Left ventricle myocardium inferior (tissue), 1 donor: ENCODE results near the gene ELAVL4. TPM values are rescaled to one million over a fixed set of nuclear protein-coding genes. Genes with fewer than 3 reads are reported as not detected.

Experiments
- DNase-seq: peaks from one replicate; pipeline ENCODE4 v3.0.0-alpha.2; 2020
- H3K27ac ChIP-seq: fragments of 200-600 bp; replicated peaks from 2 replicates; pipeline ENCODE4 v1.8.0; 2021
- H3K27me3 ChIP-seq: fragments of 200-600 bp; 2 replicates; pipeline ENCODE4 v1.8.0; 2021; ENCODE audit warnings: low read depth
- H3K36me3 ChIP-seq: fragments of 200-600 bp; 2 replicates; pipeline ENCODE4 v1.8.0; 2021
- H3K4me1 ChIP-seq: fragments of 200-600 bp; 2 replicates; pipeline ENCODE4 v1.8.0; 2021
- H3K4me3 ChIP-seq: fragments of 200-600 bp; 2 replicates; pipeline ENCODE4 v1.8.0; 2021; ENCODE audit warnings: mild to moderate bottlenecking, moderate library complexity
- H3K9me3 ChIP-seq: fragments of 200-600 bp; replicated peaks from 2 replicates; pipeline ENCODE4 v1.8.0; 2021
- intact Hi-C: fragments of 100-400 bp; cut with micrococcal nuclease; formaldehyde crosslinking; loops from one replicate; pipeline ENCODE4 v1.11.0; 2022
- total RNA-seq: library from RNA; stranded (reverse); fragmentation: NEBNext Ultra II Directional; extraction: Animal tissue kit (Norgen Biotek cat#: 25700); gene quantifications from one replicate; pipeline ENCODE4 v1.2.1, GENCODE V29; 2021
- TF ChIP-seq, protein P1 (sequence below): fragments of 200-600 bp; IDR thresholded peaks from 2 replicates; pipeline ENCODE4 v1.8.0; 2021; ENCODE audit warnings: antibody characterized with exemption, mild to moderate bottlenecking, borderline replicate concordance
- donor health status: DM: no; HTN: yes; CAD: no; lungs with severe emphysema.

The ELAVL4 gene
- total RNA-seq, 1 donor from 2014 or later, result not detected

DNA sequence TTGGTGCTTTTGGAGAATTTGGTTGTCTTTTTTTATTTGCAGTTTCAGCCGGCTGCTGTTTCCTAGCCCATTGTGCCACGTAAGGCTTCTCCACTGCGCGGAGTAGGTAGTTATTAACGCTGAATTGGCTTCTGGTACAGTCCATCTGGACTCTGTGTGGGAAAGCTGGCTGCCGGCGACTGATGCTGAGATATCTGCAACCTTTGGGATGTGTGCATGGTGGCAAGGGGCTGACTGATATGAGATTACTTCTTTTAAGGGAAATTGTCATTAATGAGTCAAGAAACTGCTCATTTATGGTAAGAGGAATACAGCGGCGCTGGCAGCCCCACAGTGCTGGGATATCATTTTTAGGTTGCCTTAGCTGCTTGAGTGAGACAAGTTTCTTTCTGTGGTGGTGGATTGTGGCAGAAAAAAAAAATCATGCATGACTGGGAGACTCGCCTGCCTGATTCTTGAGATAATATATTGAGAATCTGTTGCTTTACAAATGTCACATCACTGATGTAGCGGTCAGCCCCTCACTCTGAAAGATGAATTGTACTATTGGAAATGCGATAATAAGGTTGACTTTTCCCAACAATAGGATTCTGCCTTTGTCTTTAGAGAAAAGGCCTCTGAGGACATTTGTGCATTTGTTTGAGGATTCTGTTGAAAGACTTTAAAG, 2.5 kb upstream of the ELAVL4 start:
- no peak overlapping the region for H3K4me3 ChIP-seq
- H3K36me3 ChIP-seq, result no peaks in the 10 kb centered on the region
- peaks cover 72% of the 10 kb centered on the region for H3K27me3 ChIP-seq
- no peaks in the 10 kb centered on the region for H3K9me3 ChIP-seq
- TF ChIP-seq, protein P1, sequence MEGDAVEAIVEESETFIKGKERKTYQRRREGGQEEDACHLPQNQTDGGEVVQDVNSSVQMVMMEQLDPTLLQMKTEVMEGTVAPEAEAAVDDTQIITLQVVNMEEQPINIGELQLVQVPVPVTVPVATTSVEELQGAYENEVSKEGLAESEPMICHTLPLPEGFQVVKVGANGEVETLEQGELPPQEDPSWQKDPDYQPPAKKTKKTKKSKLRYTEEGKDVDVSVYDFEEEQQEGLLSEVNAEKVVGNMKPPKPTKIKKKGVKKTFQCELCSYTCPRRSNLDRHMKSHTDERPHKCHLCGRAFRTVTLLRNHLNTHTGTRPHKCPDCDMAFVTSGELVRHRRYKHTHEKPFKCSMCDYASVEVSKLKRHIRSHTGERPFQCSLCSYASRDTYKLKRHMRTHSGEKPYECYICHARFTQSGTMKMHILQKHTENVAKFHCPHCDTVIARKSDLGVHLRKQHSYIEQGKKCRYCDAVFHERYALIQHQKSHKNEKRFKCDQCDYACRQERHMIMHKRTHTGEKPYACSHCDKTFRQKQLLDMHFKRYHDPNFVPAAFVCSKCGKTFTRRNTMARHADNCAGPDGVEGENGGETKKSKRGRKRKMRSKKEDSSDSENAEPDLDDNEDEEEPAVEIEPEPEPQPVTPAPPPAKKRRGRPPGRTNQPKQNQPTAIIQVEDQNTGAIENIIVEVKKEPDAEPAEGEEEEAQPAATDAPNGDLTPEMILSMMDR, result no peak
- no peak for DNase-seq
- intact Hi-C loops, result no loop called here
- H3K27ac ChIP-seq, result no peak overlapping the region
- H3K4me1 ChIP-seq, result peaks cover 8% of the 10 kb centered on the region

GRCh38 chr1:50109116-50109515, 396 bp downstream of the ELAVL4 start:
- Histone ChIP-seq H3K4me3 (no peak overlapping the region), H3K4me1 (peaks cover 8% of the 10 kb centered on the region), H3K9me3 (no peaks in the 10 kb centered on the region), H3K36me3 (no peaks in the 10 kb centered on the region), H3K27ac (no peak overlapping the region), H3K27me3 (peaks cover 87% of the 10 kb centered on the region)
- intact Hi-C loops, result no loop called here
- TF ChIP-seq, protein P1, result no peak
- no peak for DNase-seq

GRCh38 chr1:50109647-50110075, 941 bp downstream of the ELAVL4 start:
- H3K27me3 ChIP-seq, result peaks cover 88% of the 10 kb centered on the region
- no peak overlapping the region for H3K4me3 ChIP-seq
- no peaks in the 10 kb centered on the region for H3K9me3 ChIP-seq
- intact Hi-C loops, result no loop called here
- DNase-seq, result no peak
- H3K36me3 ChIP-seq, result no peaks in the 10 kb centered on the region
- no peak overlapping the region for H3K27ac ChIP-seq
- TF ChIP-seq, protein P1, result no peak
- H3K4me1 ChIP-seq, result peaks cover 8% of the 10 kb centered on the region

DNA sequence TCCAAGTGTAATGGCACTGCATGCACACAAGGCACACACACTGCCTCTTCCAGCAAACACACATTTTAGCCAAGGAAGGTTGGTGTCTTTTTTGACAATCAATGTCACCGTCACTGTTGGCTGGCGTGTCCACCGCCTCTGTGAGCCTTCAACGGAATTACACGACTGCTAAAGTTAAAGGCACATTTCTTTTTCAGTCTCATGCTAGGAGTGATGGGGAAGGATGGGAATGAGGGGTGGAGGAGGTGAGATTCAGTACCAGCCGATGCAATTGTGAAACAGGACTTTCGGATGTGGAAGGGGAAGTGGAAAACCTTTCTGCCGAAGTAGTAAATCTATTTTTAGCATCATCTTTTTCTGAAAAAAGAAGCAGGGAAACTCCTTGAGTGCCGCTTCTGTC, 1.4 kb downstream of the ELAVL4 start:
- H3K4me1 ChIP-seq, result peaks cover 8% of the 10 kb centered on the region
- H3K27ac ChIP-seq, result no peak overlapping the region
- intact Hi-C loops, result no loop called here
- TF ChIP-seq, protein P1, result no peak
- no peaks in the 10 kb centered on the region for H3K9me3 ChIP-seq
- H3K27me3 ChIP-seq, result peaks cover 93% of the 10 kb centered on the region
- no peaks in the 10 kb centered on the region for H3K36me3 ChIP-seq
- no peak for DNase-seq
- no peak overlapping the region for H3K4me3 ChIP-seq

GRCh38 chr1:50110656-50111055, 1.9 kb downstream of the ELAVL4 start:
- no peak for DNase-seq
- Histone ChIP-seq H3K9me3 (no peaks in the 10 kb centered on the region), H3K36me3 (no peaks in the 10 kb centered on the region), H3K4me1 (peaks cover 8% of the 10 kb centered on the region), H3K27me3 (peaks cover 94% of the 10 kb centered on the region), H3K4me3 (no peak overlapping the region), H3K27ac (no peak overlapping the region)
- intact Hi-C loops, result no loop called here
- TF ChIP-seq, protein P1, result no peak
